Measurements from ENCODE around the gene LCN15. TPM values are rescaled to one million over a fixed set of nuclear protein-coding genes. Genes with fewer than 3 reads are reported as not detected.

The LCN15 gene
- total and polyA plus RNA-seq, 2 of the 13 experiments (the other 11 are each of a cell fraction or from before 2014, with no cell fraction given), result 1.3 to 53.7 TPM

- TF ChIP-seq, protein P1, sequence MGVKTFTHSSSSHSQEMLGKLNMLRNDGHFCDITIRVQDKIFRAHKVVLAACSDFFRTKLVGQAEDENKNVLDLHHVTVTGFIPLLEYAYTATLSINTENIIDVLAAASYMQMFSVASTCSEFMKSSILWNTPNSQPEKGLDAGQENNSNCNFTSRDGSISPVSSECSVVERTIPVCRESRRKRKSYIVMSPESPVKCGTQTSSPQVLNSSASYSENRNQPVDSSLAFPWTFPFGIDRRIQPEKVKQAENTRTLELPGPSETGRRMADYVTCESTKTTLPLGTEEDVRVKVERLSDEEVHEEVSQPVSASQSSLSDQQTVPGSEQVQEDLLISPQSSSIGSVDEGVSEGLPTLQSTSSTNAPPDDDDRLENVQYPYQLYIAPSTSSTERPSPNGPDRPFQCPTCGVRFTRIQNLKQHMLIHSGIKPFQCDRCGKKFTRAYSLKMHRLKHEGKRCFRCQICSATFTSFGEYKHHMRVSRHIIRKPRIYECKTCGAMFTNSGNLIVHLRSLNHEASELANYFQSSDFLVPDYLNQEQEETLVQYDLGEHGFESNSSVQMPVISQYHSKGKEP (CRISPR knock-in tag; IDR thresholded peaks at IDR 0.05), result no peak
- no peak for TF ChIP-seq ZNF740 (CRISPR knock-in tag; IDR thresholded peaks at IDR 0.05)
- no peak for TF ChIP-seq ZNF781 (CRISPR knock-in tag; IDR thresholded peaks at IDR 0.05; ENCODE audit: borderline replicate concordance, not compliant biosample characterization)
- TF ChIP-seq AGO2 (optimal IDR thresholded peaks at IDR 0.05; ENCODE audit: low read depth, low read length), result no peak
- TF ChIP-seq RCOR2 (CRISPR knock-in tag; IDR thresholded peaks at IDR 0.05), result no peak
- TF ChIP-seq, protein P2, sequence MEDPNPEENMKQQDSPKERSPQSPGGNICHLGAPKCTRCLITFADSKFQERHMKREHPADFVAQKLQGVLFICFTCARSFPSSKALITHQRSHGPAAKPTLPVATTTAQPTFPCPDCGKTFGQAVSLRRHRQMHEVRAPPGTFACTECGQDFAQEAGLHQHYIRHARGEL (CRISPR knock-in tag; IDR thresholded peaks at IDR 0.05), result no peak
- no peak for TF ChIP-seq RNF219 (CRISPR knock-in tag; IDR thresholded peaks at IDR 0.05)
- TF ChIP-seq NR1H2 (CRISPR knock-in tag; IDR thresholded peaks at IDR 0.05; ENCODE audit: borderline replicate concordance, low read depth), result no peak
- TF ChIP-seq ZNF354B (CRISPR knock-in tag; IDR thresholded peaks at IDR 0.05), result no peak
- 0 out of 2 replicates have a peak, but pooled peaks have one; percentile 76 for TF ChIP-seq KLF6 (CRISPR knock-in tag; IDR thresholded peaks at IDR 0.05)
- TF ChIP-seq ZNF230 (CRISPR knock-in tag; IDR thresholded peaks at IDR 0.05), result no peak
- no peak for TF ChIP-seq ZNF562 (CRISPR knock-in tag; IDR thresholded peaks at IDR 0.05; ENCODE audit: borderline replicate concordance)
- no peak for TF ChIP-seq RBAK (CRISPR knock-in tag; IDR thresholded peaks at IDR 0.05)
- TF ChIP-seq, protein P3, sequence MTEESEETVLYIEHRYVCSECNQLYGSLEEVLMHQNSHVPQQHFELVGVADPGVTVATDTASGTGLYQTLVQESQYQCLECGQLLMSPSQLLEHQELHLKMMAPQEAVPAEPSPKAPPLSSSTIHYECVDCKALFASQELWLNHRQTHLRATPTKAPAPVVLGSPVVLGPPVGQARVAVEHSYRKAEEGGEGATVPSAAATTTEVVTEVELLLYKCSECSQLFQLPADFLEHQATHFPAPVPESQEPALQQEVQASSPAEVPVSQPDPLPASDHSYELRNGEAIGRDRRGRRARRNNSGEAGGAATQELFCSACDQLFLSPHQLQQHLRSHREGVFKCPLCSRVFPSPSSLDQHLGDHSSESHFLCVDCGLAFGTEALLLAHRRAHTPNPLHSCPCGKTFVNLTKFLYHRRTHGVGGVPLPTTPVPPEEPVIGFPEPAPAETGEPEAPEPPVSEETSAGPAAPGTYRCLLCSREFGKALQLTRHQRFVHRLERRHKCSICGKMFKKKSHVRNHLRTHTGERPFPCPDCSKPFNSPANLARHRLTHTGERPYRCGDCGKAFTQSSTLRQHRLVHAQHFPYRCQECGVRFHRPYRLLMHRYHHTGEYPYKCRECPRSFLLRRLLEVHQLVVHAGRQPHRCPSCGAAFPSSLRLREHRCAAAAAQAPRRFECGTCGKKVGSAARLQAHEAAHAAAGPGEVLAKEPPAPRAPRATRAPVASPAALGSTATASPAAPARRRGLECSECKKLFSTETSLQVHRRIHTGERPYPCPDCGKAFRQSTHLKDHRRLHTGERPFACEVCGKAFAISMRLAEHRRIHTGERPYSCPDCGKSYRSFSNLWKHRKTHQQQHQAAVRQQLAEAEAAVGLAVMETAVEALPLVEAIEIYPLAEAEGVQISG (CRISPR knock-in tag; IDR thresholded peaks at IDR 0.05), result peak; percentile 57
- no peak for TF ChIP-seq LRRFIP1 (CRISPR knock-in tag; conservative IDR thresholded peaks at IDR 0.05)
- TF ChIP-seq ZNF570 (CRISPR knock-in tag; IDR thresholded peaks at IDR 0.05; ENCODE audit: borderline replicate concordance), result no peak
- peak; percentile 46; the same call in 1 of the 2 replicates for TF ChIP-seq HOXA3 (CRISPR knock-in tag; IDR thresholded peaks at IDR 0.05)
- 0 out of 2 replicates have a peak, but pooled peaks have one; percentile 51 for TF ChIP-seq ZFP41 (CRISPR knock-in tag; IDR thresholded peaks at IDR 0.05; ENCODE audit: borderline replicate concordance)
Measured at GRCh38 chr9:136740971-136741882, 23.1 kb downstream of the LCN15 start (continued).
